ENCODE measurements around the gene MASP2. TPM values are rescaled to one million over a fixed set of nuclear protein-coding genes. Genes with fewer than 3 reads are reported as not detected.

Gene MASP2
- total RNA-seq, 1 experiment from 2014 or later, result 0.25 TPM

- no peaks in the 10 kb centered on the region for H3K9me3 ChIP-seq (ENCODE audit: control insufficient read depth in 1 of 2, insufficient read depth in 1 of 2, low read depth in 1 of 2, low read length in 2 of 2)
- intact Hi-C loops (cut with micrococcal nuclease), result no loop called here
- ATAC-seq, result no peak
- no peak overlapping the region for H3K4me2 ChIP-seq (ENCODE audit: low read length)
- no peak for DNase-seq (ENCODE audit: low read depth, low spot score)
- H3K9me2 ChIP-seq (ENCODE audit: insufficient read depth), result no peaks in the 10 kb centered on the region
- no peak overlapping the region for H3K27ac ChIP-seq (ENCODE audit: low read depth, low read length)
- peaks cover 23 to 32% of the 10 kb centered on the region in 2 experiments for H3K36me3 ChIP-seq (ENCODE audit: control insufficient read depth in 1 of 2, insufficient read depth in 2 of 2, low read length in 2 of 2)
- H3K27me3 ChIP-seq (ENCODE audit: insufficient read depth, low read length), result no peaks in the 10 kb centered on the region
- H3K4me3 ChIP-seq (replicated peaks in 1 of 2; ENCODE audit: low read depth in 1 of 2, low read length in 2 of 2), result no peak overlapping the region
- ChIA-PET CTCF (no interaction called here), RAD21 (ENCODE audit: low non-redundant PET in 1 of 2, low total read pairs in 2 of 2, uncharacterized antibody in 2 of 2, unreplicated experiment in 2 of 2) (no interaction called here), POLR2A (no interaction called here)
- no peak overlapping the region for H3K9ac ChIP-seq (ENCODE audit: low read length)
- BruUV-seq (replicated peaks), result no TSS peak
- H4K20me1 ChIP-seq (ENCODE audit: insufficient read depth), result 0 out of 2 replicates have a peak, but pooled peaks cover 16% of the 10 kb centered on the region
- no peaks in the 10 kb centered on the region for H3K4me1 ChIP-seq (ENCODE audit: control insufficient read depth in 1 of 2, insufficient read depth in 2 of 2, low read length in 2 of 2)
- no peak for TF ChIP-seq TCF7L2 (IDR thresholded peaks at IDR 0.05; ENCODE audit: borderline replicate concordance, extremely low read depth, insufficient read depth, insufficient read length)
- no peak for TF ChIP-seq SP1 (IDR thresholded peaks at IDR 0.05; ENCODE audit: low read depth)
- no peak for TF ChIP-seq CBX3 (IDR thresholded peaks at IDR 0.05; ENCODE audit: low read depth)
- no peak for TF ChIP-seq SRF (IDR thresholded peaks at IDR 0.05; ENCODE audit: low read depth)
- no peak for TF ChIP-seq ATF3 (IDR thresholded peaks at IDR 0.05)
- no peak for TF ChIP-seq YY1 (IDR thresholded peaks at IDR 0.05; ENCODE audit: extremely low read depth, insufficient replicate concordance, low read depth, low read length)
- no peak for TF ChIP-seq FOSL1 (IDR thresholded peaks at IDR 0.05; ENCODE audit: low read depth)
- no peak for TF ChIP-seq ZFX (IDR thresholded peaks at IDR 0.05)
- TF ChIP-seq EGR1 (IDR thresholded peaks at IDR 0.05; ENCODE audit: low read depth), result no peak
- TF ChIP-seq POLR2A (IDR thresholded peaks at IDR 0.05; ENCODE audit: borderline replicate concordance, extremely low read depth, insufficient read depth, insufficient read length), result no peak
- no peak for TF ChIP-seq CTCF (IDR thresholded peaks at IDR 0.05 in 2 of 3, conservative IDR thresholded peaks at IDR 0.05 in 1 of 3; ENCODE audit: borderline replicate concordance in 1 of 3, insufficient read depth in 1 of 3, low read depth in 2 of 3, low read length in 2 of 3)
- H2AFZ ChIP-seq (ENCODE audit: low read depth, low read length, poor library complexity, severe bottlenecking), result no peak overlapping the region
- H3K79me2 ChIP-seq (ENCODE audit: insufficient read depth, low read length), result peaks cover 8% of the 10 kb centered on the region
Measured at GRCh38 chr1:11027316-11027715, 19.7 kb downstream of the MASP2 start.
